Neural cell (in vitro differentiated cells): ENCODE measurements around the gene CYRIA. TPM values are rescaled to one million over a fixed set of nuclear protein-coding genes. Genes with fewer than 3 reads are reported as not detected.

ENCODE experiments used
- H2AFZ ChIP-seq: fragments of 200-600, 300-800 bp; sonication (generic), shearing (Covaris generic); 2 replicates; pipeline ENCODE4 v1.6.0; 2014; ENCODE audit warnings: low read depth, mild to moderate bottlenecking, antibody characterized with exemption, low read length, moderate library complexity
- H3F3A ChIP-seq: fragments of 200-600 bp; shearing (Covaris generic); 2 replicates; pipeline ENCODE4 v1.6.1; 2016; ENCODE audit warnings: mild to moderate bottlenecking, moderate library complexity, mixed read lengths, antibody characterized with exemption, low read length; ENCODE audit not compliant: insufficient read depth, poor library complexity, severe bottlenecking
- H3K27ac ChIP-seq: fragments of 200-600, 300-800 bp; sonication (generic), shearing (Covaris generic); 2 replicates; pipeline ENCODE4 v1.5.1; 2014; ENCODE audit warnings: mild to moderate bottlenecking, low read length, moderate library complexity
- H3K27me3 ChIP-seq: fragments of 300-800, 200-600 bp; sonication (generic), shearing (Covaris generic); 2 replicates; pipeline ENCODE4 v1.6.0; 2014; ENCODE audit warnings: mild to moderate bottlenecking, low read depth, low read length, moderate library complexity; ENCODE audit not compliant: insufficient read depth
- H3K36me3 ChIP-seq: fragments of 300-800, 200-600 bp; sonication (generic), shearing (Covaris generic); 2 replicates; pipeline ENCODE4 v1.5.1; 2014; ENCODE audit warnings: mild to moderate bottlenecking, antibody characterized with exemption, low read length, moderate library complexity; ENCODE audit not compliant: insufficient read depth
- H3K4me2 ChIP-seq: fragments of 300-800, 200-600 bp; sonication (generic), shearing (Covaris generic); 2 replicates; pipeline ENCODE4 v1.6.0; 2014; ENCODE audit warnings: mild to moderate bottlenecking, low read length
- H3K4me3 ChIP-seq: fragments of 300-800, 200-600 bp; sonication (generic), shearing (Covaris generic); 2 replicates; pipeline ENCODE4 v1.5.1; 2014; ENCODE audit warnings: mild to moderate bottlenecking, low read length, moderate library complexity
- H3K79me2 ChIP-seq: fragments of 200-600 bp; shearing (Covaris generic); replicated peaks from 2 replicates; pipeline ENCODE4 v1.6.0; 2014; ENCODE audit warnings: mild to moderate bottlenecking, low read length, moderate library complexity; ENCODE audit not compliant: insufficient read depth
- H3K9ac ChIP-seq: fragments of 300-800, 200-600 bp; sonication (generic), shearing (Covaris generic); 2 replicates; pipeline ENCODE4 v1.6.1; 2016; ENCODE audit warnings: mild to moderate bottlenecking, low read length, mixed read lengths
- H3K9me2 ChIP-seq: fragments of 200-600 bp; shearing (Covaris generic); 2 replicates; pipeline ENCODE4 v1.6.1; 2016; ENCODE audit warnings: mild to moderate bottlenecking, low read length, mixed read lengths; ENCODE audit not compliant: insufficient read depth
- H3K9me3 ChIP-seq: fragments of 200-600, 300-800 bp; sonication (generic), shearing (Covaris generic); 2 replicates; pipeline ENCODE4 v1.6.1; 2016; ENCODE audit warnings: mild to moderate bottlenecking, mixed run types, low read length, moderate library complexity, mixed read lengths
- H4K20me1 ChIP-seq: fragments of 200-600 bp; shearing (Covaris generic); 2 replicates; pipeline ENCODE4 v1.6.1; 2016; ENCODE audit warnings: mild to moderate bottlenecking, mixed run types; ENCODE audit not compliant: insufficient read depth
- CTCF ChIP-seq: fragments of 450-650 bp; IDR thresholded peaks from 2 replicates; pipeline ENCODE4 v1.5.1; 2014; ENCODE audit warnings: antibody characterized with exemption, mild to moderate bottlenecking, moderate library complexity; ENCODE audit not compliant: poor library complexity, severe bottlenecking
- EP300 ChIP-seq: fragments of 450-650 bp; conservative IDR thresholded peaks from 2 replicates; pipeline ENCODE4 v1.6.1; 2014; ENCODE audit warnings: antibody characterized with exemption, mild to moderate bottlenecking, moderate library complexity; ENCODE audit not compliant: poor library complexity, severe bottlenecking
- EZH2 ChIP-seq: fragments of 200-600, 300-800 bp; shearing (Covaris generic), sonication (generic); IDR thresholded peaks from 2 replicates; pipeline ENCODE4 v1.6.1; 2014; ENCODE audit warnings: antibody characterized with exemption, low read length, borderline replicate concordance, mild to moderate bottlenecking; ENCODE audit not compliant: insufficient read depth, poor library complexity, severe bottlenecking
- MXI1 ChIP-seq: fragments of 450-650 bp; conservative IDR thresholded peaks from 2 replicates; pipeline ENCODE4 v1.6.1; 2014; ENCODE audit warnings: antibody characterized with exemption, mild to moderate bottlenecking; ENCODE audit not compliant: poor library complexity, severe bottlenecking
- POLR2AphosphoS5 ChIP-seq: IDR thresholded peaks from 2 replicates; pipeline ENCODE4 v1.6.1; 2012
- RAD21 ChIP-seq: fragments of 450-650 bp; conservative IDR thresholded peaks from 2 replicates; pipeline ENCODE4 v1.6.1; 2014; ENCODE audit warnings: antibody characterized with exemption, mild to moderate bottlenecking, moderate library complexity
- REST ChIP-seq: IDR thresholded peaks from 2 replicates; pipeline ENCODE4 v1.6.1; 2012; ENCODE audit warnings: borderline replicate concordance
- SMC3 ChIP-seq: fragments of 450-650 bp; conservative IDR thresholded peaks from 2 replicates; pipeline ENCODE4 v1.6.1; 2014; ENCODE audit warnings: antibody characterized with exemption, mild to moderate bottlenecking, moderate library complexity; ENCODE audit not compliant: poor library complexity
- TAF1 ChIP-seq: IDR thresholded peaks from 2 replicates; pipeline ENCODE4 v1.6.1; 2012; ENCODE audit warnings: low read depth
- polyA plus RNA-seq: library from polyadenylated mRNA; depleted of rRNA; stranded (reverse); fragments of >200 nt; gene quantifications from 2 replicates; pipeline ENCODE4 v1.2.3, GENCODE V29; 2014

Gene CYRIA
- polyA plus RNA-seq, 1 donor from 2014 or later = 67.0 TPM

GRCh38 chr2:16680304-16680703 is 14.7 kb upstream of the CYRIA start:
- Histone ChIP-seq H2AFZ (no peak overlapping the region), H3K9ac (no peak overlapping the region), H3K27ac (no peak overlapping the region), H3K4me2 (no peak overlapping the region), H3K9me2 (no peaks in the 10 kb centered on the region), H3K36me3 (no peaks in the 10 kb centered on the region), H3K9me3 (no peaks in the 10 kb centered on the region), H3K4me3 (no peak overlapping the region), H4K20me1 (no peaks in the 10 kb centered on the region), H3K27me3 (no peaks in the 10 kb centered on the region), H3K79me2 (no peaks in the 10 kb centered on the region), H3F3A (no peaks in the 10 kb centered on the region)
- TF ChIP-seq CTCF (no peak), REST (no peak), TAF1 (no peak), MXI1 (no peak), EZH2 (no peak), RAD21 (no peak), SMC3 (no peak), EP300 (no peak), POLR2AphosphoS5 (no peak)

DNA sequence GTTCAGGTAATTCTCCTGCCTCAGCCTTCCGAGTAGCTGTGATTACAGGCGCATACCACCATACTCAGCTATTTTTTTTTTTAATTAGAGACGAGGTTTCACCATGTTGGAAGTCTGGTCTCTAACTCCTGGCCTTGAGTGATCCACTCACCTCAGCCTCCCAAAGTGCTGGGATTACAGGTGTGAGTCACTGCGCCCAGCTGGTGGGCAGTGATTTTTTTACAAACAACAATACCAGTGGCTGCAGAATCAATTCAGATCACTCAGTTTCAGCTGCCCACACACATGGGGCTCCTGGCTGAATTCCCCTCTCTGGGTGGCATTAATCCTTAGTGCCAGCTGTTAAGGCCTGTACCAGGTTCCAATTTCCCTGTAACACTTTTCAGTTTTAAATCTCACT is 13.3 kb upstream of the CYRIA start:
- Histone ChIP-seq H3K9me2 (no peaks in the 10 kb centered on the region), H3K4me3 (no peak overlapping the region), H3K36me3 (no peaks in the 10 kb centered on the region), H3K9ac (no peak overlapping the region), H2AFZ (no peak overlapping the region), H3F3A (no peaks in the 10 kb centered on the region), H3K79me2 (no peaks in the 10 kb centered on the region), H4K20me1 (no peaks in the 10 kb centered on the region), H3K27me3 (no peaks in the 10 kb centered on the region), H3K9me3 (no peaks in the 10 kb centered on the region), H3K27ac (no peak overlapping the region), H3K4me2 (no peak overlapping the region)
- TF ChIP-seq REST (no peak), SMC3 (no peak), MXI1 (no peak), CTCF (no peak), EZH2 (no peak), RAD21 (no peak), POLR2AphosphoS5 (no peak), TAF1 (no peak), EP300 (no peak)
